Forelimb muscle (tissue), 1 donor: ENCODE results near the gene MCTP2. TPM values are rescaled to one million over a fixed set of nuclear protein-coding genes. Genes with fewer than 3 reads are reported as not detected.

Source experiments
- DNase-seq: peaks from one replicate; pipeline ENCODE4 v3.0.0-alpha.2; 2013; ENCODE audit warnings: low read depth
- polyA plus RNA-seq: library from polyadenylated mRNA; unstranded; fragments of 120-200 nt; gene quantifications from one replicate; pipeline ENCODE4 v1.2.1, GENCODE V29; 2013; ENCODE audit not compliant: insufficient read length

Gene MCTP2
- polyA plus RNA-seq, 1 donor, result 0.37 TPM

- DNase-seq, result no peak
Measured at GRCh38 chr15:94387849-94388441, 156.6 kb downstream of the MCTP2 start.

DNA sequence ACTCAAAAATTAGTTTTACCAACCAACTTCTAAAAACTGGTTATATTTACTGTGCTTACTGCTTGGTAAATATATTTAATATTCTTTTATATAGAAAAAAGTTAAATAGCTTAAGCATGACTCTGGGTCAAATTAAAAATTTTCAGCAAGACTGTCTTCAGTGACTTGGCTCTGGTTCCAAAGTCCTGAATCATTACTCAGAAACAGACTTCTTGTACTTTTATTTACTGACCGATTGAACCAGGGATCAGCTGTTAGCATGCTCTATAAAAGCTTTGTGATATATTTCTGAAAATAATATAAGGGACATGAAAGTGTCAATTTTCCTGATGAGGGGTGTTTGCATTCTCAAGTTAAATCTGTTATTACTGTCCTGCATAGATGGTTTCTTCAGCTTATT, 164.3 kb downstream of the MCTP2 start:
- no peak for DNase-seq

GRCh38 chr15:94397337-94397736, 166.0 kb downstream of the MCTP2 start:
- no peak for DNase-seq

DNA sequence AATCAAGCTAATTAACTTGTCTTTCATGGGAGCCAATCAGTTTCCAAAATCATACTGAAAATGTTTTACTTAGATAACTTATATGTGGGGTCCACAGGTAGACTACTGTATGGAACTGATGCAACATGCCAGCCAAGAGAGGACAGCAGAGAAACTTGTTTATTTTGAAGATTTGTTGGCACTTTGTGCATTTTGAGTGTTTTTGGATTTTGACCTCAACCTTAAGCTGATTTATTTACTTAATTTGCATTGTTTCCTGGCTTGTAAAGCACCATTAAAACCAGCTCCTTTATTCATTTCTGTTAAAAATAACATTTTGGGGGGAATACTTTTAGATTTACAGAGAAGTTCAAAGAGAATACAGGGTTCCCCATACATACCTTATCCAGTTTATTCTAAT, 166.6 kb downstream of the MCTP2 start:
- no peak for DNase-seq

GRCh38 chr15:94400526-94401298, 169.4 kb downstream of the MCTP2 start:
- DNase-seq, result no peak

DNA sequence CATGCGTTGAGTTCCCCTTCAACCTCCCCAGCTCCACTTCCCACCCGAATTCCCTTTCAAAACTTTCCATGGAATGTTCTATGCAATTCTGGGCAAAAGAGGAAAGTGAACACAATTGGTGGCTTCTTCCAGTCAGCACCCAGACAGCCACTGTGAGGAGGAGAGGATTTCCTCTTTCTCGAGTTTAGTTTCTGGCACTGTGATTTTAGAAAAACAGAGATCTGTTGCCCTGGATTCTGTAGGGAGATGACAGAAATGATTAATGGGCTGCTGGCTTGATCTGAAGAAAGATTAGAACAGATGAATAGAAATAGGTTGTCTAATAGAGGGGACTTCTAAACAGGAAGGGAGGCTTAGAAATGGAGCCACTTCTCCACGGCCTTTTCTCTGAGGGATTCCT, 172.0 kb downstream of the MCTP2 start:
- no peak for DNase-seq

DNA sequence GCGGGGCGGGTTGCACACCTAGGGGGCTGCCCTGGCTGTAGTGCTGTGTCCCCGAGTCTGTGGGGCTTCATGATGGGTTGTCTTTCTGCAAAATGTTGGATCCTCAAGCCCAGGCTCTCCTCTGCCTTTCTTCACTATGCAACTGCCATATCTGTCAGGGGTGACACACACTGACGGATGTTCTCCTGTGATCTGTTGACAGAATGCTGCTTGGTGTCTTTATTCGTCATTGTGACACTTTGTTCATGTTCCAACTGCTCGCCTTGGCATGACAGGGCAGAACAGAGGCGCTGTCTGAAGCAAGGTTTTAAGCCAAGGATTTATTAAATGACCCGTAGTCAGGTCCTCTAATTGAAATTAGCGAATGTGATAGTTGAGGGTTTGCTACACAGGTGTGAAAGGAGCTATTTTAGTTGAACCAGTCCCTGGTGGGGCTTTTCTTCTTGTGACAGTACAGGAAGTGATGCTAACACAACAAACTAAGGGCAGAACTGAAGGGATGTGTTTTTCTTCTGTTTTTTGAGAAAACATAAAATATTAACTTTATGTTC, 173.4 kb downstream of the MCTP2 start:
- DNase-seq, result no peak

GRCh38 chr15:94411285-94411684, 179.9 kb downstream of the MCTP2 start:
- DNase-seq, result no peak

DNA sequence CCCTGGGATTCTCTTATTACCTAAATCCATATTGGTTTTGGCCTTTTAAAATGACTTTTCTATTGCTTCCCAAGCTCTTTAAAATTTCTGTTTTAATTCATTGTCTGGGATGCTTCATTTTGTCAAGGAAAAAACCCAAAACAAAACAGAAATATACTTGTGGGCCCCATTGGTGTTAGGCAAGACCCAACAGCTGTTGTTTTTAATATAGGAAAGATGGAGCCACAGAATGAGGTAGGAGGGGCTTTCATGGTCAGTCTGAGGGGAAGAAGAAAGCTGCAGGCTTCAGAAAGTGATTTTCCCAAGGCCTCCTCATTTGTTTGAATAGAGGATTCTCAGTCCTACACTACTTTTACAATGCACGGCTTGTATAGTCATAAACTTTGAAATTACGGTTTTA, 180.5 kb downstream of the MCTP2 start:
- no peak for DNase-seq

- peak; percentile 13 for DNase-seq
Measured at GRCh38 chr15:94412979-94413746, 181.8 kb downstream of the MCTP2 start.

DNA sequence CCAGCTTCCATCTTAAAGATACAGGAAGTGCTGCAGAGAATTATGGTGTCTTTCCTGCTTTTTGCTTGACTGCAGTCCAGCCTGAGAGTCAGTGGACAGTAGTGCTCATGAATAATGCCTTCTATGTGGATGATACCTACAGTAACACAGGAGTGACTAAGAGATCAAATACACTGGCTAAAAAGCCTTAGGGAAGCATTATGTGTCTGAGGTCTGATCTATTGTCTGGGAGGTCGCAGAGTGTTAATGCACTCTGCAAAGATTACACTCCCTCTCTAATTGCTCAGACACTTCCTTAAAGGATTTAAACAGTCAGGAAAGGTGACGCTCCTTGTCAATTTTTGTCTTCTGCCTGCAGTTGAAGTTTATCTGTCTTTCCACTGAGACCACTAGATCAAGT, 183.6 kb downstream of the MCTP2 start:
- no peak for DNase-seq

GRCh38 chr15:94416267-94416666, 184.9 kb downstream of the MCTP2 start:
- no peak for DNase-seq

GRCh38 chr15:94416820-94417219, 185.5 kb downstream of the MCTP2 start:
- DNase-seq, result no peak

GRCh38 chr15:94417501-94418293, 186.3 kb downstream of the MCTP2 start:
- DNase-seq, result no peak

GRCh38 chr15:94421706-94422105, 190.3 kb downstream of the MCTP2 start:
- no peak for DNase-seq

DNA sequence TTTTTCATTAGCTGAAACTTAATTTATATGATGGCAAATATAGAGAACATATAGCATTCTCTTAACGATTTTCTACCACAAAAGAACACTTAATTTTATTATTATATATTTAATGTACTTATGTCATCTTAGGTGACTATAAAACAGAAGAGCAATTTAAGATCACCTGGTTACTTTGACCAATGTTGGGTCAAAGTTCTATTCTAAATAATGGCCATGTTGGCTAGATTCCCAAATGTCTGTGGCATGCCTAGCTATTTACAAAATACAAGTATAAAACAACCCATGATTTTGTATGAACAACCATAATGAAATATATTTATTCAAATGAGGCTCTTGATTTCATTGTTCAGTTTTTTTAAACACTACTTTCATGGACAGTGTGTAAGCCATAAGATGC, 200.9 kb downstream of the MCTP2 start:
- no peak for DNase-seq

DNA sequence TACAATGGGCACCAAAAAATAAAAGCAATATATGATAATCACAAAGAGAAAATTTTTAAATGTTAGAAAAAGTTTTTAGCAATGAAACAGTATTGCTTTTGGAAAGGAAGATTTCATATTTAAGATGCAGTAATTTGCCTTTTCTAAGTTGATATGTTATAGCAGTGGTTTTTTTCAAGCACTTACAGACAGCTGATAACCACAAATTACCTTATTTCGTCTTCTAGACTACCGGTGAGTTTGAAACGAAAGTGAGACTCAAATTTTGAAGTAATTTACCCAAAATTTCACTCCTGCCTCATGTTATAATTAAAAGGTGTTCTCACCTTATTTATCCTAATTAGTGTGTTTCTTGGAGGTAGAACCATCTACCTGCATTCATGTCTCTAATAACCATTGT, 207.8 kb downstream of the MCTP2 start:
- DNase-seq, result no peak

- DNase-seq, result no peak
Measured at GRCh38 chr15:94441760-94442159, 210.4 kb downstream of the MCTP2 start.

GRCh38 chr15:94442480-94442879, 211.1 kb downstream of the MCTP2 start:
- no peak for DNase-seq

GRCh38 chr15:94443186-94443585, 211.8 kb downstream of the MCTP2 start:
- DNase-seq, result no peak

DNA sequence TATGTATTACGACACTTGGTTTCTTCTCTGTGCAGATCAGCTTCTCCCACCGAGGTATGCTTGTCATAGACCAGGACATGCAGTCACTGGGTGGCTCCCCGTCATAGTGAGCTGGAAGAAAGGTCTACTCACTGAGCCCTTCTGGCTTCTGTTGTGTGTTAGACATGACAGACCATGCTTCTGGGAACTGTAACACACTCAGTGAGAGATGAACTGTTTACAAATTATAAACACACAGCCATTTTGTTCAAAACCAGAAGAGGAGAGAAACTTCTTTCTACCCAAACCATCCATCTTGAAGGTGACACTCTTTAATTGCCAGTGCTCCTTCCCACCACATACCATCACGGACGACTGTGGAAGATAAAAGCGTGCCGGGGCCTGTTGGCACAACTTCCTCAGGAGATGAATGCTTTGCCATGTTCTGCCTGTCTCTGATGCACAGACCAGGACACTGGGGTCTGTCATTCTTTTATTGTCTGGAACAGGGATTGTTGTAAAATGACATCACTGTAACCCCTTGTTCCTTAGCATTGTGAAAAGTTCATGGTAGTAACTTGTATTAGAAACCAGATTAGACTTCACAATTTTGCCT, 214.3 kb downstream of the MCTP2 start:
- no peak for DNase-seq
